Kidney (tissue), 14 donors: Measurements from ENCODE around the gene GCLM. TPM values are rescaled to one million over a fixed set of nuclear protein-coding genes. Genes with fewer than 3 reads are reported as not detected.
A peak's percentile ranks its signal among the peaks of the same experiment; 100 is the strongest.
"Not testable (repeated sequence)": the region's sequence is repeated elsewhere in the genome, so short reads cannot be mapped to it uniquely, and the experiment has no call there.

Source experiments
- DNase-seq, 5 donors: peaks; one replicate each; pipeline ENCODE4 v3.0.0-alpha.2; 2013 to 2020
- FAIRE-seq: peaks from 2 replicates; lab custom pipeline; 2012; peaks lifted over from hg19 to GRCh38; lab: Jason Lieb, UNC
- H3K27ac ChIP-seq, 2 donors: one replicate each; pipeline ENCODE4 v1.7.0; 2013; ENCODE audit warnings: low read depth in 2 of 2, low read length in 2 of 2, inconsistent platforms in 1 of 2
- H3K27me3 ChIP-seq: one replicate; pipeline ENCODE4 v1.7.1; 2013; ENCODE audit warnings: low read length, inconsistent platforms; ENCODE audit not compliant: control insufficient read depth, insufficient read depth
- H3K36me3 ChIP-seq, 3 donors: one replicate each; pipeline versions ENCODE4 v1.7.0 to v1.7.1; 2013; ENCODE audit warnings: low read length in 3 of 3, control low read depth in 1 of 3, inconsistent platforms in 1 of 3; ENCODE audit not compliant: insufficient read depth in 3 of 3, control insufficient read depth in 2 of 3
- H3K4me1 ChIP-seq, 3 donors: one replicate each; pipeline versions ENCODE4 v1.7.0 to v1.7.1; 2013; ENCODE audit warnings: low read length in 3 of 3, inconsistent platforms in 1 of 3, low read depth in 1 of 3; ENCODE audit not compliant: control insufficient read depth in 2 of 3, insufficient read depth in 2 of 3
- H3K4me3 ChIP-seq, 3 donors: one replicate each; pipeline versions ENCODE4 v1.7.0 to v1.8.1; 2013; ENCODE audit warnings: low read length in 3 of 3, control low read depth in 1 of 3, inconsistent platforms in 1 of 3
- H3K9ac ChIP-seq, 3 donors: one replicate each; pipeline versions ENCODE4 v1.7.0 to v1.7.1; 2013; ENCODE audit warnings: low read length in 3 of 3, control low read depth in 1 of 3, inconsistent platforms in 1 of 3
- H3K9me3 ChIP-seq, 3 donors: one replicate each; pipeline versions ENCODE4 v1.7.0 to v1.7.1; 2013; ENCODE audit warnings: low read length in 3 of 3, control low read depth in 1 of 3, inconsistent platforms in 1 of 3; ENCODE audit not compliant: control insufficient read depth in 2 of 3, insufficient read depth in 1 of 3
- CTCF ChIP-seq: IDR thresholded peaks from 3 replicates; pipeline ENCODE4 v1.5.1; 2012; ENCODE audit warnings: mild to moderate bottlenecking, moderate library complexity, borderline replicate concordance; ENCODE audit not compliant: insufficient read depth; ENCODE audit errors: extremely low read depth
- intact Hi-C: fragments of 100-400 bp; cut with DNase I; formaldehyde crosslinking; loops from one replicate; pipeline ENCODE4 v1.11.1; 2022
- polyA plus RNA-seq: library from polyadenylated mRNA; stranded (reverse); fragments of 350-450 nt; fragmentation: Illumina TruSeq; extraction: RNeasy Lipid Tissue Mini Kit (QIAGEN cat#74804); gene quantifications from one replicate; pipeline ENCODE4 v1.2.3, GENCODE V29; 2014; ENCODE audit warnings: low read depth, low replicate concordance; ENCODE audit not compliant: insufficient read depth
- total RNA-seq: library from RNA; stranded (reverse); fragmentation: NEBNext Ultra II Directional; extraction: Animal tissue kit (Norgen Biotek cat#: 25700); gene quantifications from one replicate; pipeline ENCODE4 v1.2.1, GENCODE V29; 2021
- donor health status: control.
- donor health status: control.
- donor health status: control.
- donor health status: control.
- donor health status: control.
- donor health status: DM: yes; HTN: yes; CAD: no.
- donor health status: Normal renal cell carcinoma (clear cell type).

GCLM gene
- total and polyA plus RNA-seq, 2 donors from 2014 or later: 14.7 TPM

GRCh38 chr1:93851327-93851712 lies 57.9 kb downstream of the GCLM start:
- H3K27ac ChIP-seq: no peak overlapping the region
- no peaks in the 10 kb centered on the region for H3K9me3 ChIP-seq
- TF ChIP-seq CTCF: no peak
- DNase-seq (no peak), FAIRE-seq (no peak)
- H3K9ac ChIP-seq: no peak overlapping the region
- no peaks in the 10 kb centered on the region for H3K36me3 ChIP-seq
- H3K27me3 ChIP-seq: no peaks in the 10 kb centered on the region
- intact Hi-C loops: no loop called here
- peaks cover 0 to 7% (median 0%) of the 10 kb centered on the region in 3 donors for H3K4me1 ChIP-seq
- no peak overlapping the region for H3K4me3 ChIP-seq

- peak; percentile 23 for TF ChIP-seq CTCF
- peak; percentile 23 to 75 (median 42) for DNase-seq
- H3K9me3 ChIP-seq, H3K27me3 ChIP-seq, FAIRE-seq, intact Hi-C loops, H3K27ac ChIP-seq, H3K9ac ChIP-seq, H3K36me3 ChIP-seq, H3K4me1 ChIP-seq: not testable (repeated sequence)
- H3K4me3 ChIP-seq: peak overlapping the region in 1 of 3 donors; percentile 29
Measured at GRCh38 chr1:93850687-93851326, 58.4 kb downstream of the GCLM start.

- no peak for DNase-seq
- Histone ChIP-seq H3K27ac (peak overlapping the region; percentile 98 to 99), H3K9ac (peak overlapping the region; percentile 74 to 95 (median 88)), H3K36me3 (no peaks in the 10 kb centered on the region), H3K9me3 (no peaks in the 10 kb centered on the region), H3K4me1 (peaks cover 2 to 7% (median 7%) of the 10 kb centered on the region in 3 donors), H3K27me3 (no peaks in the 10 kb centered on the region), H3K4me3 (peak overlapping the region; percentile 75 to 88 (median 82))
- TF ChIP-seq CTCF: no peak
- intact Hi-C loops: no loop called here
- no peak for FAIRE-seq
Measured at GRCh38 chr1:93848350-93848883, 60.8 kb downstream of the GCLM start.
